Effector memory CD4-positive, alpha-beta T cell (primary cell): ENCODE results near the gene DNAJC5.
"Not testable (repeated sequence)": the region's sequence is repeated elsewhere in the genome, so short reads cannot be mapped to it uniquely, and the experiment has no call there.

Source experiments
- DNase-seq, 3 donors: peaks; one replicate each; pipeline ENCODE4 v3.0.0-alpha.2; 2020
- H3K27ac ChIP-seq: 2 replicates; pipeline ENCODE4 v1.7.0; 2013; ENCODE audit warnings: mild to moderate bottlenecking, low read length, moderate library complexity; ENCODE audit not compliant: insufficient read depth, poor library complexity, severe bottlenecking
- H3K27me3 ChIP-seq: replicated peaks from 2 replicates; pipeline ENCODE4 v1.7.0; 2013; ENCODE audit warnings: mild to moderate bottlenecking, low read length; ENCODE audit not compliant: insufficient read depth, control insufficient read depth, poor library complexity, severe bottlenecking
- H3K36me3 ChIP-seq: 2 replicates; pipeline ENCODE4 v1.7.0; 2013; ENCODE audit warnings: mild to moderate bottlenecking, low read length, moderate library complexity; ENCODE audit not compliant: control insufficient read depth, insufficient read depth
- H3K4me1 ChIP-seq: 2 replicates; pipeline ENCODE4 v1.7.0; 2013; ENCODE audit warnings: low read length, mild to moderate bottlenecking; ENCODE audit not compliant: control insufficient read depth, insufficient read depth, poor library complexity, severe bottlenecking
- H3K4me3 ChIP-seq: 2 replicates; pipeline ENCODE4 v1.7.0; 2013; ENCODE audit warnings: low read length, low read depth, mild to moderate bottlenecking; ENCODE audit not compliant: insufficient read depth, poor library complexity, severe bottlenecking
- H3K9me3 ChIP-seq: 2 replicates; pipeline ENCODE4 v1.7.0; 2013; ENCODE audit warnings: mild to moderate bottlenecking, low read length, moderate library complexity; ENCODE audit not compliant: control insufficient read depth

Gene DNAJC5

DNA sequence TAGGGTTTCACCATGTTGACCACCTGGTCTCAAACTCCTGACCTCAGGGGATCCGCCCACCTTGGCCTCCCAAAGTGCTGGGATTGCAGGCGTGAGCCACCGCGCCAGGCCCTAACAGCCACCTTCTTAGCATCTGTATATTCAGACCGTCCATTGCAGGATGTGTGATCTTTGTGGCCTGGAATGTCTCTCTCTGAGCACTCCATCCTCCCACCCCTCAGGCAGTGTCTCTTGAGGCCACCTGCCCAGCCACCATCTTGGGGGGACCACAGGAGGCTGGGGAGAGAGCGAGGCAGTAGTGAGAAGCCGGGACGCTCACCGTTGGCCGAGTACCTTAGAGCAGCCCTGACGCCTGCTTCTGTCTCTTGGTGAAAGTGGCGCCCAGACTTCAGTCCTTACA is 18.8 kb downstream of the DNAJC5 start:
- H3K27me3 ChIP-seq = no peaks in the 10 kb centered on the region
- no peak overlapping the region for H3K4me3 ChIP-seq
- peaks cover 12% of the 10 kb centered on the region for H3K4me1 ChIP-seq
- no peaks in the 10 kb centered on the region for H3K9me3 ChIP-seq
- H3K36me3 ChIP-seq = no peaks in the 10 kb centered on the region
- DNase-seq = no peak
- no peak overlapping the region for H3K27ac ChIP-seq

DNA sequence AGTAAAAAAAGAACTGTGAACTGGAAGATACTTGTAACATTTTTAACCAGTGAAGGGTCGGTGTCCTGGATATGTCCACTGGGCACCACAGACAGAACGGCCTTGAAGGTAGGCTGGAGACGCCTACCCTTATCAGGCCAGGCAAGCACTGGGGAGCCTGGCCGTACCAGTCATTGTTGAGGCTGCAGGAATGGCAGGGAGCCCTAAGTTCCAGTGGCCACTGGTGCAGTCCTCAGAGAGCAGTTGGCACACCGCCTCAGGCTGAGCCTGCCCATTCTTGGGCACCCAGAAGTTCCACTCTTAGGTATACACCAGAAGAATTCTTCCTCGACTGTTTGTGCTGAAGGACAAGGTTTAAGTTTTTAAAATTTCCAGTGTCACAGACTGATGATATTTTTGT is 20.5 kb downstream of the DNAJC5 start:
- Histone ChIP-seq H3K27ac (no peak overlapping the region), H3K4me3 (no peak overlapping the region), H3K36me3 (peaks cover 3% of the 10 kb centered on the region)

DNA sequence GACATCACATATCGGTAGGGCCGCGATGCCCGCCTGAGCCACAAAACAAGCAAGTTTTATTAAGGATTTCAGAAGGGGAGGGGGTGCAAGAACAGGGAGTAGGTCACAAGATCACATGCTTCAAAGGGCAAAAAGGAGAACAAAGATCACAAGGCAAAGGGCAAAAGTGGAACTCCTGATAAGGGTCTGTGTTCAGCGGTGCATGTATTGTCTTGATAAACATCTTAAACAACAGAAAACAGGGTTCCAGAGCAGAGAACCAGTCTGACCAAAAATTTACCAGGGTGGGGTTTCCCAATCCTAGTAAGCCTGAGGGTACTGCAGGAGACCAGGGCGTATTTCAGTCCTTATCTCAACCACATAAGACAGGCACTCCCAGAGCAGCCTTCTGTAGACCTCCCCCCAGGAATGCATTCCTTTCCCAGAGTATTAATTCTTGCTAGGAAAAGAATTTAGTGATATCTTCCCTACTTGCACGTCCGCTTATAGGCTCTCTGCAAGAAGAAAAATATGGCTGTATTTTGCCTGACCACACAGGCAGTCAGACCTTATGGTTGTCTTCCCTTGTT is 21.5 kb downstream of the DNAJC5 start:
- not testable (repeated sequence) for H3K27me3 ChIP-seq, DNase-seq, H3K27ac ChIP-seq, H3K9me3 ChIP-seq, H3K36me3 ChIP-seq, H3K4me1 ChIP-seq, H3K4me3 ChIP-seq

More for the DNA sequence above, 20.5 kb downstream of the DNAJC5 start:
- Histone ChIP-seq H3K27me3 (no peaks in the 10 kb centered on the region), H3K9me3 (no peaks in the 10 kb centered on the region), H3K4me1 (peaks cover 9% of the 10 kb centered on the region)
- DNase-seq = no peak

DNA sequence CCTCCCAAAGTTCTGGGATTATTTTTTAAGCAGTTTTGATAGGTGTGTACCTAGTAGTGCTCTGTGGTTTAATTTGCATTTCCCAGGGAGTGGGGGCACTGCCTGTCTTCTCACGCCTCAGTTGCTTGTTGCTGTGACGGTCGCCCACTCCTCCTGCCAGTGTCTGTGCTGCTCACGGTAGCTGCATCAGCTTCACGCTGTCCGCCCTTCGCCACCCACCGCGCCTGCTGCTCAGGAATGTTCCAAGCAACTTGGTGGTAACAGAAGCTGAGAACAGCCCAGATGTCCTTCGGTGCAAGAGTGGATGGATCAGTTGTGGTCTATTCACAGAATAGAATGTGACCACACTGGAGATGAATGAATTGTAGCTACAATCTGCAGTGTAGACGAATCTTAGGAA is 22.9 kb downstream of the DNAJC5 start:
- DNase-seq = no peak
- no peak overlapping the region for H3K27ac ChIP-seq
- no peaks in the 10 kb centered on the region for H3K4me1 ChIP-seq
- no peaks in the 10 kb centered on the region for H3K27me3 ChIP-seq
- H3K4me3 ChIP-seq = no peak overlapping the region
- no peaks in the 10 kb centered on the region for H3K9me3 ChIP-seq
- H3K36me3 ChIP-seq = peaks cover 3% of the 10 kb centered on the region

DNA sequence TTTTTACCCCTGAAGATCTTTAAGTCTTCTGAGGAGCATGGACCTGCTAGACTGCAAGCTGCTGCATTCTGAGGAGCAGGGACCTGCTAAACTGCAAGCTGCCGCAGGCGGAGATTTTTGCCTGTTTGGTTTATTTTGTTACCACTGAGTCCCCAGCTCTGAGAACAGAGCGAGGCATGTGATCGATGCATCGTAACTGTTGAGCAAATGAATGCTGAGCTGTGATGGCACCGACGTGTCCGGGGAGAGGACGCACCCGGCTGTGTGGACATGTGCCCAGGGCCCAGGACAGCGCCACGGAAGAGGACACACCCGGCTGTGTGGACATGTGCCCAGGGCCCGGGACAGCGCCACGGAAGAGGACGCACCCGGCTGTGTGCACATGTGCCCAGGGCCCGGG is 24.2 kb downstream of the DNAJC5 start:
- Histone ChIP-seq H3K4me3 (no peak overlapping the region), H3K4me1 (no peaks in the 10 kb centered on the region), H3K27ac (no peak overlapping the region), H3K36me3 (peaks cover 3% of the 10 kb centered on the region), H3K9me3 (no peaks in the 10 kb centered on the region), H3K27me3 (no peaks in the 10 kb centered on the region)
- no peak for DNase-seq

DNA sequence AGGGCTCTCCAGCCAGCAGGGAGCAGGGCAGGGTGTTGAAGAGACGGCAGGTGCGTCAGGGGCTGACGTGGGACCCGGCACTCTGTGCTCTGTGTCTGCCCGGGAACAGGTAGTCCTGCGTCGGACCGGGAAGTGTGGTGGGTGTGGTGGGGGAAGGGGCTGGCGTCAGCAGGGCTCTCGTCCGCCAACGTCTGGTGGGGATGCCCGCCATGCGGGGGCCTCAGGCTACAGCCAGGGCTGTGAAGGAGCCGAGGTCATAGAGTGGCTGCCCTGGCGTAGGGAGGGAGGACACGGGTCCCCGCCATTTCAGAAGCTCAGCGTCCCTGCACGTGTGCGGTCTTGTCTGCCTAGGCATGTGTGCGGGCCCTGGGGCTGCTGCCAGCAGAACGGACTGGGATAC is 25.3 kb downstream of the DNAJC5 start:
- Histone ChIP-seq H3K27ac (no peak overlapping the region), H3K4me1 (no peaks in the 10 kb centered on the region), H3K36me3 (peaks cover 3% of the 10 kb centered on the region), H3K27me3 (no peaks in the 10 kb centered on the region), H3K4me3 (no peak overlapping the region), H3K9me3 (no peaks in the 10 kb centered on the region)
- no peak for DNase-seq

DNA sequence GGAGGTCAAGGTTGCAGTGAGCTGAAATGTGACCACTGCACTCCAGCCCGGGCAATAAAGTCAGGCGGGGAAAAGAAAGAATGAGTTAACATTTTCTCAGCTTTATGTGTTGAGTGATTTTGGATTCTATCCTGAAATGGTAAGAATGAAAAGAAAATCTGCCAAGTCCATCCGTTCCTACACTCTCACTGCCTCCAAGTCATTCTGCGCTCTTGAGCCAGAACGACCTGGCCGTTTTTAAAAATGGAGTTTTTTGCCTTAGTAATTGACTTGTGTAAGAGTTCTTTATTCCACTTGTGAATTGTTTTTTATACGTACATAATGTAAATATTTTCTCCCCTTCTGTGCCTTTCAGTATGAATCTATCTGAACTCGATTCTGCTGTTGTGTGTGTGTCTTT is 28.7 kb downstream of the DNAJC5 start:
- Histone ChIP-seq H3K4me3 (no peak overlapping the region), H3K27me3 (no peaks in the 10 kb centered on the region), H3K9me3 (no peaks in the 10 kb centered on the region), H3K4me1 (no peaks in the 10 kb centered on the region), H3K27ac (no peak overlapping the region), H3K36me3 (peaks cover 12% of the 10 kb centered on the region)
- DNase-seq = no peak

DNA sequence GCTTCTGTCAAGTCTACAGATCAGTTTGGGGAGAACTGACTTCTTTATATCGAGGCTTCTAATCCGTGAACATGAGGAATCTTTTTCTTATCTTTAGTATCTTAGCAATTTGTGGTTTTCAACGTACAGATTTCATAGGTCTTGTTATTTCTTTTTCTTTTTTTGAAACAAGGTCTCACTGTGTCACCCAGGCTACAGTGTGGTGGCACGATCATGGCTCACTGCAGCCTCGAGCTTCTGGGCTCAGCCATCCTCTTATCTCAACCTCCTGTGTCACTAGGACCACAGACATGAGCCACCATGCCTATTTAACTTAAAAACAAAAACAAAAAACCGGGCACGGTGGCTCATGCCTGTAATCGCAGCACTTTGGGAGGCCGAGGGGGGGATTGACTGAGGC is 29.3 kb downstream of the DNAJC5 start:
- no peaks in the 10 kb centered on the region for H3K4me1 ChIP-seq
- H3K27ac ChIP-seq = no peak overlapping the region
- peaks cover 15% of the 10 kb centered on the region for H3K36me3 ChIP-seq
- no peak for DNase-seq
- H3K9me3 ChIP-seq = no peaks in the 10 kb centered on the region
- H3K27me3 ChIP-seq = no peaks in the 10 kb centered on the region
- no peak overlapping the region for H3K4me3 ChIP-seq

DNA sequence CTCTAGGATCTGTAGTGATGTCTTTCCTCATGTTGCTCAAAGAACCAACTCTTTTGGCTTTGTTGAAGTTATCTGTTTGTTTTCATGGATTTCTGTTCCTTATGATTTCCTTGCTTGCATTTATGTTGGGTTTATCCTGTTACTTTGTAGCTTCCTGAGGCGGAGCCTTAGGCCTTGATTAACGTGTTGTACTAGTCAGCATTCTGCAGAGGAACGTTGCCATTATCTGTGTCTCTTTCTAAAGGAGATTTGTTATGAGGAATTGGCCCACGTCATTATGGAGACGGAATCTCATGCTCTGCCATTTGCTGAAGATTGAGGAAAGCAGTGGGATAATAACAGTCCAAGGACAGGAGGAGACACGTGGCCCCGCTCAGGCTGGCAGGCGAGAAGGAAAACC is 31.4 kb downstream of the DNAJC5 start:
- no peaks in the 10 kb centered on the region for H3K4me1 ChIP-seq
- H3K27me3 ChIP-seq = no peaks in the 10 kb centered on the region
- H3K27ac ChIP-seq = no peak overlapping the region
- H3K36me3 ChIP-seq = peaks cover 34% of the 10 kb centered on the region
- no peak overlapping the region for H3K4me3 ChIP-seq
- DNase-seq = no peak
- H3K9me3 ChIP-seq = no peaks in the 10 kb centered on the region

DNA sequence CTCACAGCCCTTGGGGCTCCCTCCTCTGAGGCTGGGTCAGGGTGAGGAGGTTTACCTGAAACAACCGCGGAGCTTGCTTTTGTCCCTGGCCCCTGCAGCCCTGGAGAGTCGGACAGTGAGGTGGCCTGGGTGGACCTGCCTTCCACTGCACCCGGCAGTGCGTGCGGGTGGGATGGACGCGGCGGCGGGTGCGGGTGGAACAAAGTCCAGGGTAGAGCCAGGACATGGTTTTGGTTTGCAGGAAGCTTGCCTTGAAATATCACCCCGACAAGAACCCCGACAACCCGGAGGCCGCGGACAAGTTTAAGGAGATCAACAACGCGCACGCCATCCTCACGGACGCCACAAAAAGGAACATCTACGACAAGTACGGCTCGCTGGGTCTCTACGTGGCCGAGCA is 34.1 kb downstream of the DNAJC5 start:
- Histone ChIP-seq H3K27ac (no peak overlapping the region), H3K36me3 (peaks cover 59% of the 10 kb centered on the region), H3K4me1 (no peaks in the 10 kb centered on the region), H3K9me3 (no peaks in the 10 kb centered on the region), H3K4me3 (no peak overlapping the region), H3K27me3 (no peaks in the 10 kb centered on the region)
- DNase-seq = no peak

DNA sequence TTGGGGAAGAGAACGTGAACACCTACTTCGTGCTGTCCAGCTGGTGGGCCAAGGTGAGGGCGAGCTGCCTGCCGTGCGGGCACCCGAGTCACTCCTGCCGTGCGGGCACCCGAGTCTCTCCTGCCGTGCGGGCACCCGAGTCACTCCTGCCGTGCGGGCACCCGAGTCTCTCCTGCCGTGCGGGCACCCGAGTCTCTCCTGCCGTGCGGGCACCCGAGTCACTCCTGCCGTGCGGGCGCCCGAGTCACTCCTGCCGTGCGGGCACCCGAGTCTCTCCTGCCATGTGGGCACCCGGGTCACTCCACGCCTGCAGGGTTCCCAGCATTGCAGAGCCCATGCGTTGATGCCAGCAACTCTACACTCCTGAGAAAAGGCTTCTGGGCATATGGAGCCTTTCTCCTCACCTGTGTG is 34.6 kb downstream of the DNAJC5 start:
- H3K4me3 ChIP-seq, DNase-seq, H3K4me1 ChIP-seq, H3K27me3 ChIP-seq, H3K9me3 ChIP-seq, H3K27ac ChIP-seq: not testable (repeated sequence)
- H3K36me3 ChIP-seq = peaks cover 61% of the 10 kb centered on the region
